Measurements from ENCODE around the gene ATXN1.
A peak's percentile ranks its signal among the peaks of the same experiment; 100 is the strongest.
"Not testable (repeated sequence)": the region's sequence is repeated elsewhere in the genome, so short reads cannot be mapped to it uniquely, and the experiment has no call there.

Gene ATXN1

DNA sequence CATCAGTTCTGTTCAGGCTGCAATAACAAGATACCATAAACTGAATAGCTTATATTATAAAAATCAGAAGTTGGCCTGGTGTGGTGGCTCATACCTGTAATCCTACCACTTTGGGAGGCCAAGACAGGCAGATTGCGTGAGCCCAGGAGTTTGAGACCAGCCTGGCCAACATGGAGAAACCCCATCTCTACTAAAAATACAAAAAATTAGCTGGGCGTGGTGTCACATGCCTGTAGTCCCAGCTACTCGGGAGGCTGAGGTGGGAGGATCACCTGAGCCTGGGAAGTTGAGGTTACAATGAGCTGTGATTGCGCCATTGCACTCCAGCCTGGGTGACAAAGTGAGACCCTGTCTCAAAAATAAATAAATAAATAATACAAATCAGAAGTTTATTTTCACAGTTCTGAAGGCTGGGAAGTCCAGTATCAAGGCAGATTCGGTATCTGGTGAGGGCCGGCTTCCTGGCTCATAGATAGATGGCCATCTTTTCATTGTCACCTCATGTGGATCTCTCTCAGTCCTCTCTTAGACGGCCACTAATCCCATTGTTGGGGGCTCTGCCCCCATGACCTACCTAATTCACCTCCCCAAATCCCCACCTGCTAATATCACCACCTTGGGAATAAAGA, 491.7 kb downstream of the ATXN1 start:
- DNase-seq, result not testable (repeated sequence)

DNA sequence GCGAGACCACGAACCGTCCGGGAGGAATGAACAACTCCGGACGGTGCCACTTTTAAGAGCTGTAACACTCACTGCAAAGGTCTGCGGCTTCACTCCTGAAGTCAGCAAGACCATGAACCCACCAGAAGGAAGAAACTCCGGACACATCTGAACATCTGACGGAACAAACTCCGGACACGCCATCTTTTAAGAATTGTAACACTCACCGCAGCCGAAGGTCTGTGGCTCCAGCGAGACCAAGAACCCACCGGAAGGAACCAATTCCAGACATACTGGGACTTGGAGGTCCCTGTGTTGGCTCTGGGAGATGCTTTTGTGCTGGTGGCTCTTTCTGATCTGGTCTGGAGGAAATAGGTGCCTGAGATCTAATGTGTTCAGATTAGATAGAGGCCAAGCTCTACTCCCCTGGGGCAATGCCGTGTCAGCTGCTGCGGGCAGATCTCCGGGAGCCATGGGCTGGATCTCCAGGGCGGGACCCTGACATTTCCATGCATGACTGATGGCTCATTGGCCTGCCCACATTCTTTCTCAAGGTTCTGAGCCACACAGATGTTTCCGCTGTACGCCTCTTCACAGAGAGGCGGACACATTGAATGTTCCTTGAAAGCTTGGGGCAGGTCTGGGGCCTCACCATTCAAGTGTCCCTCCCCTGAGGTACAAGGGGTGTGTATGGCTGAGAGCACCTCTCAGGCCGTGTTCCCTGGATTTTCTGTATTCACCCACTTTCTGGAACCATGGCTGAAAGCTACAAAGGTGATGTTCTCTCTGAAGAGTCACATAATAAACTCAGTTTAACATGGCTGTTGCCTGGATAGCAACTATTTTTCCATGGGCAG, 493.6 kb downstream of the ATXN1 start:
- no peak for DNase-seq

DNA sequence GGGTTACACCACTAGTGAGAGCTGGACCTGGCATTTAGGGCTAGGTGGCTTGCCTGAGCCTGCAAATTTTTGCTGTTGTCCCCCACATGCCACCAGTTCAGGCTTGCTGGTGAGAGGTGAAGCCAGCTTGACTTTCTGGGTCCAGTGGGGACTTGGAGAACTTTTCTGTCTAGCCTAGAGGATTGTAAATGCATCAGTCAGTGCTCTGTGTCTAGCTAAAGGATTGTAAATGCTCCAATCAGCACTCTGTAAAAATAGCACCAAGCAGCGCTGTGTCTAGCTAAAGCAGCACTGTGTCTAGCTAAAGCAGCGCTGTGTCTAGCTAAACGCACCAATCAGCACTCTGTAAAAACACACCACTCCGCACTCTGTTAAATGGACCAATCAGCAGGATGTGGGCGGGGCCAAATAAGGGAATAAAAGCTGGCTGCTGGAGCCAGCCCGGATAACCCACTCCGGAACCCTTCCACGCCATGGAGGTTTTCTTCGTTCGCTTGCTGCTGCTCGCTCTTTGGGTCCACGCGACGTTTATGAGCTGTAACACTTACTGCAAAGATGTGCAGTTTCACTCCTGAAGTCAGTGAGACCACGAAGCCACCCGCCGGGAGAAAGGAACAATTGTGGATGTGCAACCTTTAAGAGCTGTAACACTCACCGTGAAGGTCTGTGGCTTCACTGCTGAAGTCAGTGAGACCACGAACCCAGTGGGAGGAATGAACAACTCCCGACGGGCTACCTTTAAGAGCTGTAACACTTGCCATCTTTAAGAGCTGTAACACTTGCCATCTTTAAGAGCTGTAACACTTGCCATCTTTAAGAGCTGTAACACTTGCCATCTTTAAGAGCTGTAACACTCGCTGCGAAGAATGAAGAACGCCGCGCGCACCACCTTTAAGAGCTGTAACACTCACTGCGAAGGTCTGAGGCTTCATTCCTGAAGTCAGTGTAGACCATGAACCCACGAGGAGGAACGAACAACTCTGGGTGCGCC, 495.6 kb downstream of the ATXN1 start:
- DNase-seq, result no peak

DNA sequence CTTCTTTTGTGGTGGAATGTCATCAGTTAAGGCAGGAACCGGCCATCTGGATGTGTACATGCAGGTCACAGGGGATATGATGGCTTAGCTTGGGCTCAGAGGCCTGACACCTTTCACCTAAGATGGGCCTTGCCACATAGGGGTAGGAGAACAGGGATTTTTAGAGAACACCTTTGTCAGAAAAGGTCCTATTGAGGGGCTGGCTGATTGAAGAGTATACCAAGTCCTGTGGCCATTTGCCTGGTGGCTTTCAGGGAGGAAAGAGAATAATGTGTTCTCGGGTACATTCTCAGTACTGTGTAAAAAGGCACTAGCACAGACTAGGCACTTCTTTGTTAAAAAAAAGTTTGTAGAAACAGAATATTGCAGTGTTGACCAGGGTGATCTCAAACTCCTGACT, 496.5 kb downstream of the ATXN1 start:
- no peak for DNase-seq

DNA sequence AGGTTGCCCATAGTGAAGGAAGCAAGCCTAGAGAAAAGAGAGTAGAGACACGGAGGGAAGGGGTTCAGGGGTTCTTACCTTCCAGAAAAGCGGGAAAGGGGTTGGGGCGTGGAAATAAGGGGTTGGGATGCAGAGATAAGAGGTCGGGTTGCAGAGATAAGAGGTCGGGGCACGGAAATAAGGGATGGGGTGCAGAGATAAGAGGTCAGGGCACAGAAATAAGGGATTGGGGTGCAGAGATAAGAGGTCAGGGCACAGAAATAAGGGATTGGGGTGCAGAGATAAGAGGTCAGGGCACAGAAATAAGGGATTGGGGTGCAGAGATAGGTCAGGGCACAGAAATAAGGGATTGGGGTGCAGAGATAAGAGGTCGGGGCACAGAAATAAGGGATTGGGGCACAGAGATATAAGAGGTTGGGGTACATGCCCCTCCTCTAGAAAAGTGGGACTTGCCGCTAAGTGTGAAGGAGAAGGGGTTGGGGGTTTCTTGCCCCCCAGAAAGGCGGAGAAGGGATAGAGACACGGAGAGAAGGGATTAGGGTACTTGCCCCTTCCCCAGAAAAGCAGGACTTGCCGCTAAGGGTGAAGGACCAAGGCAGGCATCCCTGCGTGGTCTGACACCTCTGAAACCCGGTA, 497.7 kb downstream of the ATXN1 start:
- not testable (repeated sequence) for DNase-seq

DNA sequence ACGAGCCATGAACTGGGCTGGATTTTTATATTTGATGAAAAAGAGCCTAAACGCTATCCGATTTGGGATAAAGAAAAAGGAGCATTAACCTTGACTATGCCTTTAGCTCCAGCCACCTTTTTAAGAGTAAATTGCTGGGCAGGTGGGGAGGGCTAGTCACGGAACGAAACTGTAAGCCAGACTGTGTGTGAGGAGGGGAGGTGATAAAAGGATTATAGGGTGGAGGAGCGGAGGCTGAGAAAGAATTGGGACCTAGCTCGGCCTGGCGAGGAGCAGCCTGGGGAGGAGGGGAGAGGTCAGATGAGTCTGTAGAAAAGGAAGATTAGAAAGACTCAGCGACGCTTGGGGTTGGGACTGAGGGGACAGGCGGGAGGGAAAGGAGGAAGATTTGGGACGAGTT, 498.5 kb downstream of the ATXN1 start:
- not testable (repeated sequence) for DNase-seq

DNA sequence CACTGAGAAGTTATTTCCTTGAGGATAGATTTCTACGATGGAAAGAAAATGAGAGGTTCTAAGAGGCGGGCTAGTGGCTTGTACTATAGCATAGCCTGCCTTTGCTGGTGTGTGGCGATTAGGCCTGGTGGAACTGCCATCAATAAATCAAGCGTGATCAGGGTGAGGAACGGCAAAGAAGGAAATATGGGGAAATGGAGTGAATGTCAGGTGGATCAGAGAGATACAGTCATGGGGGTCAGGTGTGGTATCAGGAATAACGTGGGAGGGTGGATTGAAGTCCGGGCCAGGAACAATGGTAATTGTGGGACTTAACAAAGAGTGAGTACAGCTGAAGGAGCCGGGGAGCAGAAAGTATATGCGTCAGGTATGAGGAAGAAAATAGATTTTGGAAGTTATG, 500.7 kb downstream of the ATXN1 start:
- DNase-seq, result not testable (repeated sequence)

DNA sequence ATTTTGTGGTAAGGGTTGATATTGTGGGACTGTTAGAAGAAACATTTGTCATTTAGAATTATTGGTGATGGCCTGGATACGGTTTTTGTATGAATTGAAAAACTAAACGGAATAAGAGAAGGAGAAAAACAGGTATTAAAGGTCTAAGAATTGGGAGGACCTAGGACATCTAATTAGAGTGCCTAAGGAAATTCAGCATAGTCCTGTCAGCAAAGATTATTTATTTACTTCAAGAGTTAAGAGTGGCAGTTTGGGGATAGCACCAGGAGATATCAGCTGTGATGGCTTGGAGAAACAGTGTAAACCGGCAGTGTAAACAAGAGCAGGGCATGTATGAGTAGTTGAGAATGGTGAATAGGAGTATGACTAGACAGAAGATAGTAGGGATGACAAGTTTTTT, 501.7 kb downstream of the ATXN1 start:
- not testable (repeated sequence) for DNase-seq

DNA sequence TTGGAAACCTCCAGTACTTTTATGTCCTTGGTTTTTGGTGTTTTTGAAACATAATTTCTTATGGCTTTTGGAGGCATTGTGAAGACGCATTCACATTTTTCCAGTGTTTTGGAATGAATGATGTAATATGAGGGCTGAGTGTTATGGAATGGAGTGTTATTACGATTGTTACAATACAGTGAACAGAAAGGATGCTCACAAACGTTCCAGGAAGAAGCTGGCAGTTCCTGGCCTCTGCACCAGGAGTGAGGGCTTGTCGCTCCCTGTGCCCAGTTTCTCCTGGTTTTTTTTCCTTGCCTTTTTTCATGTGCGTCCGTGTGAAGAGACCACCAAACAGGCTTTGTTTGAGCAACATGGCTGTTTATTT, 502.6 kb downstream of the ATXN1 start:
- peak in 1 of 56 donors; percentile 2 for DNase-seq

DNA sequence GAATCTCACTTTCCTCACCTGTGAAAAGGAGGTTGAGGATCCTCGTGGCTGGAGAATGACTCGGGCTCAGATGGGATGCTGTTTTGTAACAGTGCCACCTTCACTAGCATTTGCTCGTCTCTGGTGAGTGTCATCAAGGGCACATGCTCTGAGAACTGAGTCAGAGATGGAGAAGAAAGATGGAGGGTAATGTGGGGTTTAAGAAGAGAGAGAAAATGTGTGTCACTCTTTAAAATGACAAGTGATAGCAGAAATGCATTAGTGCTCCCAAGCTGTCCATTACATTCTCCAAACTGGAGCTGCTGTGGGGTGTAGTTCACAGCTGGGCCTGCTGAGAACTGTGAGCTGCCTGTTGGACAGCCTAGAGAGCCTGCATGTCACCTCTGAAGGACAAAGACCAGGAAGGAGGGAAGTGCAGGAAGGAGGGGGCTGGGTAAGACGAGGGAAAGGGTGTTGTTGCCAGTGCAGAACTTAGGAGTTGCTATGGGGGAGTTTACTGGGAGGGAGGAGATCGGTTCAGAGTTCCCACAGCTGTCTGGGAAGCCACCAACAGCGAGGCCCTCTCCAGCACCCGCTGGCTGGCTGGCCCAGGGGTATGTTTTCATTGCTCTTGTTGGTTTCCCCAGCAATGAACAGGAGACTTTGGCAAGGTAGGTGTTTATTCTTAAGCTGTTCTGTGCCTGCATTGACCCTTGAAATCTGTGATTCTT, 503.1 kb downstream of the ATXN1 start:
- peak in 32 of 56 donors; percentile 5 to 73 (median 30) for DNase-seq

DNA sequence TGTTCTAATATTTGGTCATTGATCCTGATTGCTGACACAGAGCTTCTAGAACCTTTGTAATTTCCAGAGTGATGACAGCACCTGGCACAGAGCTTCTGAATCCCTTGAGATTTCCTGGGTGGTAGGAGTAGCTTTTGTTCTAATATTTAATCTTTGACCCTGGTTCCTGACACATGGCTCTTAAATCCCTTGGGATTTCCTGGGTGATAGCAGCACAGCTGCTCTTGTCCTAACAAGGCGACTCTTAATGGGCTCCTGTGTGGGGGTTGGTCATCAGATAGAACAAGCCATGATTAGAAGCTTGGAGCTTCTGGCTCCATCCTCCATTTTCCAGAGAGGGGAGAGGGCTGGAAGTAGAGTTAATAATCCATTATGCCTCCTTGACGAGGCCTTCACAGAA, 504.5 kb downstream of the ATXN1 start:
- no peak for DNase-seq

DNA sequence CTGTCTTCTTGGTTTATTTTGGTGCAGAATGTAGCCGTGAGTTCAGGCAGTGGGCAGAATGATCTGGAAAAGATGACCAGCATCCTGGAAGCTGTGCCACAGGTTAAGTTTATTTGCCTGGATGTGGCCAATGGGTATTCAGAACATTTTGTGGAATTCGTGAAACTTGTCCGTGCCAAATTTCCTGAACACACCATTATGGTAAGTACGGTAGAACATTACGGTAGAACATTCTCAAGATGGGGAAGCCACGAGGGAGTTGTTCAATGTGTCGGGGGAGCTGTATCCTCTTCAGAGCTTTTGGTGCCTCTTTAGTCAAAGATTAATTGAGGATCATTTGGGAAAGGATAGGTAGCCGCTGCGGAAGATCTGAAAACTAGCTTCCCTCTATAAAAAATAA, 506.7 kb downstream of the ATXN1 start:
- DNase-seq, result no peak

DNA sequence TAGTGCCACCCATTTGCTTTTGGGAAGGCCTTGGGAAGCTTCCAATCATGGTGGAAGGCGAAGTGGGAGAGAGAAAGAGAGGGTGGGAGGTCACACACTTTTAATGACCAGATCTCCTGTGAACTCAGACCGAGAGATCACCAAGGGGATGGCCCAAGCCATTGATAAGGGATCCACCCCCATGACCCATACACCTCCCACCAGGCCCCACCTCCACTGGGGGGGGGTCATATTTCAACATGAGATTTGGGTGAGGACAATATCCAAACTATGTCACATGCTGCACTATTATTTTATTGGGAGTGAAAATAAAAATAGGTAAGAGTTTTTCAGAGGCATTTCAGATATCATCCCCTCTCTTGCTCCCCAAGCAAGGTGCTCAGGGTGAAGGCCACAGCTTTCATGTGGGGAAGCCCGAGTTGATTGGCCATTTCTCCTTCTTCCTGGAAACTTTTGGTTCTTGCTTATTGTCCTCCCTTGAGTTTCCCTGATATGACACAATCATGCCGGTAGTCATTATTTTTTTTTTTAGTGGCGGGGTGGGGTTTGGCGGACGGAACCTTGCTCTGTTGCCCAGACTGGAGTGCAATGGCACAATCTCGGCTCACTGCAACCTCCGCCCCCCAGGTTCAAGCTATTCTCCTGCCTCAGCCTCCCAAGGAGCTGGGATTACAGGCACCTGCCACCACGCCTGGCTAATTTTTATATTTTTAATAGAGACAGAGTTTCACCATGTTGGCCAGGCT, 507.7 kb downstream of the ATXN1 start:
- DNase-seq, result no peak

DNA sequence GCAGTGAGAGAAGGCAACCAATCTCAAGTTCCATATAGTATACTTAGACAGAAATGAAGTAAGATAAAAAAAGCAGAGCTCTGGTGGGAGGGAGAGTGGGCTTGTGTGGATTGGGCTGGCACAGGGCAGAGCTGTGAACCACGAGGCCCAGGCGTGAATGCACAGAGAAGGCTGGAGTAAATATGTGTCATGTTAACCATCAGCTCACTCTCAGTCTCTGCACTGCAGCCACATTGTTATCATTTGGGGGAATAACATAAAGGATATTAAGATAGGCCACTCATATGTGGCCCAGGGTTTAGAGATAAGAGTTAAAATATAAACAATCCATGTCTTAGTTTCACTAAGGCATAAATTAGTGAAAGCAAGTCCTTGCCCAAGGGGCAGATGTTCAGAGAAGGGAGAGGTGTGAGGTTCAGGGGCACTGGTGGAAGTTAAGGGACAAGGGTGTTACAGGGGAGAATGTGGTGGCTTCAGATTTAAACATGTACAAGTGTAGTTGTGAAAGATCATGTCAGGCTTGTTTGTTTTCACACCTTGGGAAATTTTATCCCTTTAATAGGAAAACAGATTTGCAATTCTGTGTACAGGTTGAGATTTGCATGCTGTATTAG, 508.5 kb downstream of the ATXN1 start:
- DNase-seq, result no peak

DNA sequence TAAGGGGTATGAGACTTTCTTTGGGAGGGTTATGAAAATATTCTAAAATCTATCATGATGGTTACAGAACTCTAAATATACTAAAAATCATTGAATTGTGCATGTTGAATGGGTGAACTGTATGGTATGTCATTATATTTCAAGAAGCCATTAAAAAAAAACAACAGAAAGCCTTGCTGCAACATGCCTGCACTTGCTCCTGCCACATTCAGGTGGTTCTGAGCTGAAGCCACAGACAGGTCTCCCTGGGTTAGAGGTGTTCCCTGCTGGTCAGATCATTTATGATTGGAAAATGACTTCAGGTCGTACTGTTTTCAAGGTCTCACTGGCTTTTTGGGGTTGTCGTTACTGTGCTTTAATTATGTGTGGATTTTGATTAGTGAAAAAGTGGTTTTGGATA, 509.6 kb downstream of the ATXN1 start:
- no peak for DNase-seq

DNA sequence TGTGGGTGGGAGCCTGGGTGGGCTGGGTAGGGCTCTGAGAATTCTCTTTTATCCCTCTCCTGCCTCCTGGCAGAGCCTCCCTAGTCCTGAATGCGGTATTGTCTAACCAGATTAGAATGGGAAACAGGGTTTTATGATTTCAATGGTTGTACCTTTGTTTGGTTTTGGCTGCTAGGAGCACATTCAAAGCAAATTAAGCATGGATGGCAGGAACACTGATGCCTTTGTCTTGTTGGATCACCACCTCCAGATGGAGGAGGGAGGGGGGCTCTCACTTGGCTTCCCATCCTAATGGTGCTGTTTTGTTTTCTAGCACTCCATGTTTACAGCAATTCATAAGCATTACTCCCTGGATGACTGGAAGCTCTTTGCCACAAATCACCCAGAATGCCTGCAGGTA, 511.3 kb downstream of the ATXN1 start:
- peak in 16 of 56 donors; percentile 5 to 48 (median 14) for DNase-seq

Data from nucleus accumbens (tissue), 56 donors.